Caco-2 (cell line): ENCODE data around the gene HOXA7. TPM values are rescaled to one million over a fixed set of nuclear protein-coding genes. Genes with fewer than 3 reads are reported as not detected.

Experiments used
- BruUV-seq: library from RNA; stranded (reverse); fragments of 400-500 nt; replicated peaks from 2 replicates; lab custom pipeline; 2021; lab: Mats Ljungman, UMichigan
- CTCF ChIA-PET: fragments of 300-600 bp; sonication (Branson Sonifier 250); formaldehyde crosslinking; loops from one replicate; lab custom pipeline; 2022; ENCODE audit warnings: antibody characterized with exemption; lab: Charles Lee
- POLR2A ChIA-PET: fragments of 300-600 bp; sonication (Branson Sonifier 250); formaldehyde crosslinking; loops from one replicate; lab custom pipeline; 2022; ENCODE audit warnings: antibody characterized with exemption; lab: Charles Lee
- DNase-seq, 2 experiments: peaks; one replicate each; pipeline versions ENCODE4 v3.0.0 to v3.0.0-alpha.2; 2020 to 2022
- H3K27me3 ChIP-seq: replicated peaks from 2 replicates; pipeline ENCODE4 v1.6.0; 2011; ENCODE audit warnings: low read length; ENCODE audit not compliant: control insufficient read depth, insufficient read depth
- H3K36me3 ChIP-seq: 2 replicates; pipeline ENCODE4 v1.5.1; 2011; ENCODE audit warnings: low read length; ENCODE audit not compliant: control insufficient read depth, insufficient read depth
- H3K4me1 ChIP-seq: fragments of 250-450 bp; sonication (Bioruptor Pico); 2 replicates; pipeline ENCODE4 v1.5.1; 2020; ENCODE audit warnings: mild to moderate bottlenecking
- H3K4me3 ChIP-seq: 2 replicates; pipeline ENCODE4 v1.5.1; 2011; ENCODE audit warnings: low read depth, mild to moderate bottlenecking, control low read depth, low read length
- H3K9me3 ChIP-seq: fragments of 250-450 bp; sonication (Bioruptor Pico); 2 replicates; pipeline ENCODE4 v1.5.1; 2020; ENCODE audit warnings: mild to moderate bottlenecking, moderate library complexity
- H3K27ac Mint-ChIP-seq: one replicate; pipeline ENCODE4 v1.8.0; 2022; ENCODE audit warnings: mixed read lengths; ENCODE audit not compliant: unreplicated experiment
- H3K27me3 Mint-ChIP-seq: one replicate; pipeline ENCODE4 v1.8.0; 2022; ENCODE audit warnings: mixed read lengths; ENCODE audit not compliant: insufficient read depth, unreplicated experiment
- H3K36me3 Mint-ChIP-seq: one replicate; pipeline ENCODE4 v1.8.0; 2022; ENCODE audit warnings: mild to moderate bottlenecking, mixed read lengths; ENCODE audit not compliant: insufficient read depth, unreplicated experiment
- H3K4me1 Mint-ChIP-seq: one replicate; pipeline ENCODE4 v1.8.0; 2022; ENCODE audit warnings: low read depth, mixed read lengths; ENCODE audit not compliant: unreplicated experiment
- H3K4me3 Mint-ChIP-seq: one replicate; pipeline ENCODE4 v1.8.0; 2022; ENCODE audit warnings: mild to moderate bottlenecking, moderate library complexity, mixed read lengths; ENCODE audit not compliant: unreplicated experiment
- H3K9me3 Mint-ChIP-seq: one replicate; pipeline ENCODE4 v1.8.0; 2022; ENCODE audit warnings: mixed read lengths; ENCODE audit not compliant: unreplicated experiment
- intact Hi-C: fragments of 100-400 bp; cut with micrococcal nuclease; formaldehyde crosslinking; loops from one replicate; pipeline ENCODE4 v1.10.0; 2022; ENCODE audit not compliant: unreplicated experiment
- total RNA-seq: library from RNA; stranded (reverse); gene quantifications from 2 replicates; pipeline ENCODE4 v1.2.3, GENCODE V29; 2022
- TF ChIP-seq, protein P1 (sequence below), 2 experiments: fragments of 200-600 bp in 1 of 2; IDR thresholded peaks; 1 replicate in 1 of 2; 2 replicates in 1 of 2; pipeline versions ENCODE4 v1.5.1 to v1.8.0; 2011 to 2022; ENCODE audit warnings: antibody characterized with exemption in 1 of 2, control low read depth in 1 of 2, inconsistent platforms in 1 of 2, low read depth in 1 of 2, low read length in 1 of 2, mild to moderate bottlenecking in 1 of 2, moderate library complexity in 1 of 2; ENCODE audit not compliant: insufficient read depth in 1 of 2, severe bottlenecking in 1 of 2, unreplicated experiment in 1 of 2

The HOXA7 gene
- total RNA-seq, 1 experiment from 2014 or later, result 19.9 TPM

DNA sequence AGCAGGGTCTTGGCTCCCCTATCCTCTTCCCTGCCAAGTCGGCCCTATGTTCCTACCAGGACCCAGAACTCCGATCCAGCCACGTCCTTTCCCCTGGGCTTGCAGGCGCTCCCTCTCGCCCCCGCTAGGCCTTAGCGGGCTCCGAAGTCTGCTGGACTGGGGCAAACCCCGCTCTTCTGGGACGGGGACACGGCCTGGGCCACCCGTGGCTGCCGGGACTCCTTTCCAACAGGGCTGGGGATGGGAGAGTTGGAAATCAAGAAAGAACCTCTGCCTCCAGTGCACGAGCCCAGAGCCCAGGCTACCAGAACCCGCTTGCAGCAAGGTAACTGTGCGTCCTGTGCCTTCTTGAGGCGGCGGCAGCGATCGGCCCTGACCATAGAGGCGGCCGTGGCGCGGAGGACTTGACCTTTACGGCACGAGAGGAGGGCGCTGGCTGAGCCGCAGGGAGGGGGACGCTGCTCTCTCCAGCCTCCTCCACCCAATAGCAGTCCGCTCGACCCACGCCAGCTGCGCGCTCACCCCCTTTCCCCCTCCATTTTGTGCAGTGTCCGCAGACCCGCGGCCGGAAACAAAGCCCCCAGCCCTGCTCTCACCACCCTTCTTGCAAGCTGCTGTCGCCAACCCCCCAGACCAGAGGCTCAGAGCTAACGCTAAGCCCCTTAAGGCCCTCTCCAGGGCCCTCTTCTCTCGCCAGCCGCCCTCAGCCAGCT, 35.5 kb upstream of the HOXA7 start:
- Mint-ChIP-seq H3K4me3 (no peak overlapping the region), H3K36me3 (no peaks in the 10 kb centered on the region)
- CTCF ChIA-PET, result interaction anchor here (0.6 kb wide), 1 partner anchor 12 kb away, joined by 3 read pairs; no protein-coding TSS in a partner anchor

DNA sequence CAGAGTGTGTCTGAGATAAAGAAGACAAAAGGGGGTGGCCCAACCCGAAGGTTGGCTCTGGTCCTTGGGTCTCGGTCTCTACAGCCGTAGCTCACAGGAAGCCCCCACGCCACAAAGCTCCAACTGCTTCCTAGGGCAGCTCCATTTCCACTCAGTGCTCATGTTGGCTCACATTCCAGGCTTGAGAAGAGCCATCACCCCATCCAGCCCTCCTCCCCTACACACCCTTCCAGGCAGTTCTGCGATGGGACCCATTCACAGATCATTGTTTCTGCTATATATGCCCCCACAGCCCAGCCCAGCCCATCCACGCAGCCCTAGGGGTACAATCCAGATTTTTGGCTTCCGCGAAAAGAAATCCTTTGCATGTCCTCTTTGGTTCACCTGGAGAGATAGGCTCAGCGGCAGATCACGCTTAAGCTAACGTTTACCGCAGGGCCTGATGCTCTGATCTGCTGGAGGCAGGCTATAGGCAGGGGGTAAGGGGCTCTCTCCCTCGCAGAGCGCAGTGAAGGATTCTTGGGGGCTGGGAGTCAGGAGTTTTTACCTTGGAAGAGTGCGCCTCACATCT, 34.8 kb upstream of the HOXA7 start:
- Mint-ChIP-seq H3K36me3 (no peaks in the 10 kb centered on the region), H3K27ac (no peak overlapping the region), H3K27me3 (no peaks in the 10 kb centered on the region), H3K4me1 (no peaks in the 10 kb centered on the region), H3K4me3 (no peak overlapping the region), H3K9me3 (no peaks in the 10 kb centered on the region)
- TF ChIP-seq, protein P1, sequence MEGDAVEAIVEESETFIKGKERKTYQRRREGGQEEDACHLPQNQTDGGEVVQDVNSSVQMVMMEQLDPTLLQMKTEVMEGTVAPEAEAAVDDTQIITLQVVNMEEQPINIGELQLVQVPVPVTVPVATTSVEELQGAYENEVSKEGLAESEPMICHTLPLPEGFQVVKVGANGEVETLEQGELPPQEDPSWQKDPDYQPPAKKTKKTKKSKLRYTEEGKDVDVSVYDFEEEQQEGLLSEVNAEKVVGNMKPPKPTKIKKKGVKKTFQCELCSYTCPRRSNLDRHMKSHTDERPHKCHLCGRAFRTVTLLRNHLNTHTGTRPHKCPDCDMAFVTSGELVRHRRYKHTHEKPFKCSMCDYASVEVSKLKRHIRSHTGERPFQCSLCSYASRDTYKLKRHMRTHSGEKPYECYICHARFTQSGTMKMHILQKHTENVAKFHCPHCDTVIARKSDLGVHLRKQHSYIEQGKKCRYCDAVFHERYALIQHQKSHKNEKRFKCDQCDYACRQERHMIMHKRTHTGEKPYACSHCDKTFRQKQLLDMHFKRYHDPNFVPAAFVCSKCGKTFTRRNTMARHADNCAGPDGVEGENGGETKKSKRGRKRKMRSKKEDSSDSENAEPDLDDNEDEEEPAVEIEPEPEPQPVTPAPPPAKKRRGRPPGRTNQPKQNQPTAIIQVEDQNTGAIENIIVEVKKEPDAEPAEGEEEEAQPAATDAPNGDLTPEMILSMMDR (IDR thresholded peaks at IDR 0.05; ENCODE audit: insufficient read depth in 1 of 2, low read depth in 1 of 2, low read length in 1 of 2, severe bottlenecking in 1 of 2, unreplicated experiment in 1 of 2), result no peak
- CTCF ChIA-PET, result no interaction called here
- no TSS peak for BruUV-seq
- Histone ChIP-seq H3K27me3 (no peaks in the 10 kb centered on the region; the same call in 1 of the 2 replicates), H3K36me3 (no peaks in the 10 kb centered on the region), H3K4me3 (no peak overlapping the region), H3K4me1 (no peaks in the 10 kb centered on the region), H3K9me3 (no peaks in the 10 kb centered on the region)
- intact Hi-C loops, result no loop called here
- peak in 1 of 2 experiments; percentile 17 for DNase-seq
- POLR2A ChIA-PET, result no interaction called here

More for the DNA sequence above, 35.5 kb upstream of the HOXA7 start:
- intact Hi-C loops, result no loop called here
- no peaks in the 10 kb centered on the region for H3K4me1 ChIP-seq
- H3K9me3 ChIP-seq, result no peaks in the 10 kb centered on the region
- no peaks in the 10 kb centered on the region for H3K4me1 Mint-ChIP-seq
- DNase-seq, result peak in 1 of 2 experiments; percentile 27
- TF ChIP-seq, protein P1 (IDR thresholded peaks at IDR 0.05; ENCODE audit: insufficient read depth in 1 of 2, low read depth in 1 of 2, low read length in 1 of 2, severe bottlenecking in 1 of 2, unreplicated experiment in 1 of 2), result no peak
- no TSS peak for BruUV-seq
- POLR2A ChIA-PET, result no interaction called here
- no peaks in the 10 kb centered on the region for H3K27me3 Mint-ChIP-seq
- no peak overlapping the region for H3K27ac Mint-ChIP-seq
- no peaks in the 10 kb centered on the region for H3K27me3 ChIP-seq
- H3K9me3 Mint-ChIP-seq, result no peaks in the 10 kb centered on the region
- H3K36me3 ChIP-seq, result no peaks in the 10 kb centered on the region
- H3K4me3 ChIP-seq, result no peak overlapping the region

DNA sequence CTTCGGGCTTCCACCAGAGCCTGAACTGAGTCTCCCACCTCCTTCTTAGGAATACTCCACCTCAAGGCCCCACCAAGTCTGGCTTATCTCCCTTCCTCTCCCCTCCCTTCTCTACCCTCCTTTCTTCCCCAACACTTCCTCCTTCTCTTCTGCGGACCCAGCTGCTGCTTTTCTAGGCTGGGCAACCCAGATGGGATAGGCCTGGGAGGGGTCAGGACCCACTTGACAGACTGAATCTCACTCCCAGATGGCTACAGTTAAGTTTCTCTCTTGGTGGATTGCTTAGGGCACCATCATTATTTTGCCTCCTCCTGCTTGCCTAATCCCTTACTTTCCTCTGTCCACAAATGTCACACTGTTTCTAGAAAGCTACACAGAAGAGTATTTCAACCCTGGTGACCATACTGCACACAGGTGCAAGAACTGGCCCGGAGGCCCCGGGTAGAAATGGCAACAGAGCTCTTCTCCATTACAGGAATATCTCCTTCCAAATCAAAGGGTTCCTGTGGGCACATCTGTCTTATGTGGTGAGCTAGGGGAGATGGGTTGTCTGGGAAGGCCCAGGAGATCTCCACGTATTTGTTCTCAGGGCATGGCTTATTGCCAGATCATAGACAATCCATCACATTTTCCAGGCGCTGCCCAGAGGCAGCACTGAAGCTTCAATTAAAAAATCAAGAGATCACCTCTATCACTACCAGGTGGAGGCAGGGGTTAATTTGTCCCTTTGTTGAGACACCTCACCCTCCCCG, 33.7 kb upstream of the HOXA7 start:
- H3K4me1 Mint-ChIP-seq, result no peaks in the 10 kb centered on the region
- no peak for DNase-seq
- H3K9me3 ChIP-seq, result no peaks in the 10 kb centered on the region
- H3K27me3 Mint-ChIP-seq, result peaks cover 3% of the 10 kb centered on the region
- no TSS peak for BruUV-seq
- H3K36me3 Mint-ChIP-seq, result no peaks in the 10 kb centered on the region
- ChIA-PET POLR2A (no interaction called here), CTCF (interaction anchor here (0.5 to 0.6 kb wide), 2 partner anchors 10 to 11 kb away, joined by 3 read pairs; partner anchors contain the start of gene HOXA13)
- H3K27ac Mint-ChIP-seq, result no peak overlapping the region
- H3K4me1 ChIP-seq, result no peaks in the 10 kb centered on the region
- TF ChIP-seq, protein P1 (IDR thresholded peaks at IDR 0.05; ENCODE audit: insufficient read depth in 1 of 2, low read depth in 1 of 2, low read length in 1 of 2, severe bottlenecking in 1 of 2, unreplicated experiment in 1 of 2), result no peak
- no peaks in the 10 kb centered on the region; the same call in none of the 2 replicates for H3K27me3 ChIP-seq
- no peak overlapping the region for H3K4me3 ChIP-seq
- no peaks in the 10 kb centered on the region for H3K36me3 ChIP-seq
- H3K9me3 Mint-ChIP-seq, result no peaks in the 10 kb centered on the region
- intact Hi-C loops, result no loop called here
- H3K4me3 Mint-ChIP-seq, result no peak overlapping the region
